Adrenal gland (tissue), 12 donors: ENCODE data around the gene MRPL10. TPM values are rescaled to one million over a fixed set of nuclear protein-coding genes. Genes with fewer than 3 reads are reported as not detected.
"Not testable (repeated sequence)": the region's sequence is repeated elsewhere in the genome, so short reads cannot be mapped to it uniquely, and the experiment has no call there.

Source experiments
- DNase-seq, 7 donors: peaks; one replicate each; pipeline ENCODE4 v3.0.0-alpha.2; 2019 to 2020
- H3K27ac ChIP-seq, 5 donors: fragments of 200-600 bp; sonication (generic) in 4 of 5; 1 replicate in 3 of 5; 2 replicates in 2 of 5; pipeline versions ENCODE4 v1.5.1 to v1.8.0; 2016 to 2020; ENCODE audit warnings: mild to moderate bottlenecking in 1 of 5
- H3K27me3 ChIP-seq: fragments of 200-600 bp; 2 replicates; pipeline ENCODE4 v1.8.0; 2021
- H3K36me3 ChIP-seq, 2 donors: fragments of 200-600 bp; replicated peaks in 1 of 2; 1 replicate in 1 of 2; 2 replicates in 1 of 2; pipeline versions ENCODE4 v1.5.1 to v1.8.0; 2018 to 2022
- H3K4me1 ChIP-seq, 2 donors: fragments of 200-600 bp; replicated peaks in 1 of 2; 1 replicate in 1 of 2; 2 replicates in 1 of 2; pipeline versions ENCODE4 v1.5.1 to v1.8.0; 2018 to 2021
- H3K4me3 ChIP-seq, 4 donors: fragments of 200-600 bp; sonication (generic) in 3 of 4; one replicate each; pipeline ENCODE4 v1.5.1; 2016 to 2018
- H3K9me3 ChIP-seq, 3 donors: fragments of 200-600 bp; sonication (generic) in 1 of 3; replicated peaks in 1 of 3; 1 replicate in 2 of 3; 2 replicates in 1 of 3; pipeline versions ENCODE4 v1.5.1 to v1.8.0; 2016 to 2021
- CTCF ChIP-seq, 6 experiments: fragments of 450-650 bp in 4 of 6; fragments of 200-600 bp in 2 of 6; sonication (generic) in 1 of 6; IDR thresholded peaks; 1 replicate in 5 of 6; 2 replicates in 1 of 6; pipeline versions ENCODE4 v1.5.1 to v1.8.0; 2016 to 2021; ENCODE audit warnings: antibody characterized with exemption in 6 of 6, mild to moderate bottlenecking in 2 of 6, moderate library complexity in 1 of 6
- POLR2A ChIP-seq, 2 donors: fragments of 450-650 bp; IDR thresholded peaks; one replicate each; pipeline ENCODE4 v1.6.1; 2017; ENCODE audit warnings: antibody characterized with exemption in 2 of 2, mild to moderate bottlenecking in 2 of 2, moderate library complexity in 1 of 2
- WGBS, 4 donors: extraction: QIAGEN DNeasy Blood & Tissue Kit in 2 of 4; methylation state at CpG; one replicate each; pipeline versions ENCODE4 v1.1.5 to v1.1.7; 2013 to 2017; 5-methylcytosine and 5-hydroxymethylcytosine counted together
- intact Hi-C, 2 donors: fragments of 100-400 bp; cut with DNase I; formaldehyde crosslinking; loops; one replicate each; pipeline versions ENCODE4 v1.14.1 to v1.15.0; 2022 to 2023
- polyA plus RNA-seq, 3 donors: library from polyadenylated mRNA; stranded (reverse); fragments of 200-250 nt in 2 of 3; fragments of 350-450 nt in 1 of 3; fragmentation: Illumina TruSeq in 1 of 3; extraction: RNeasy Lipid Tissue Mini Kit (QIAGEN cat#74804) in 1 of 3; gene quantifications; one replicate each; pipeline ENCODE4 v1.2.3, GENCODE V29; 2013 to 2014
- total RNA-seq, 9 donors: library from RNA; depleted of rRNA in 4 of 9; stranded (reverse); fragments of >200 nt in 4 of 9; fragments of 120-200 nt in 1 of 9; fragmentation: NEBNext Ultra II Directional in 1 of 9; extraction: Animal tissue kit (Norgen Biotek cat#: 25700) in 1 of 9; gene quantifications; one replicate each; pipeline versions ENCODE4 v1.1.0 to v1.2.4, GENCODE V29; 2013 to 2023
- donor health status: healthy with polysubstance abuse.
- donor health status: Bipolar disorder and iron deficiency.
- donor health status: DM: yes; HTN: yes; CAD: no.
- donor health status: DM: no; HTN: no; CAD: no.
- donor health status: DM: no; HTN: no; CAD: no.
- donor health status: DM: yes; HTN: yes; CAD: no.

The MRPL10 gene
- total and polyA plus RNA-seq, 12 donors, result 29.0 to 72.5 (median 40.9) TPM

- no peaks in the 10 kb centered on the region for H3K9me3 ChIP-seq
- H3K4me3 ChIP-seq, result no peak overlapping the region
- no peaks in the 10 kb centered on the region for H3K36me3 ChIP-seq
- H3K4me1 ChIP-seq, result no peaks in the 10 kb centered on the region
- TF ChIP-seq CTCF (IDR thresholded peaks at IDR 0.05), result no peak
- no peak for TF ChIP-seq POLR2A (IDR thresholded peaks at IDR 0.05)
- no peak for DNase-seq
- H3K27ac ChIP-seq, result no peak overlapping the region
- intact Hi-C loops, result no loop called here
- WGBS, 4 donors, result 63 to 95% (median 70%) methylated on average over 2 to 4 of the region's 4 CpGs
- H3K27me3 ChIP-seq, result peaks cover 40% of the 10 kb centered on the region
Measured at GRCh38 chr17:47774331-47774730, 57.0 kb downstream of the MRPL10 start.

GRCh38 chr17:47773649-47774048 lies 57.7 kb downstream of the MRPL10 start:
- H3K9me3 ChIP-seq, intact Hi-C loops, H3K4me1 ChIP-seq, DNase-seq, H3K36me3 ChIP-seq, H3K27ac ChIP-seq, H3K4me3 ChIP-seq: not testable (repeated sequence)
- WGBS, 4 donors, result 63 to 89% (median 82%) methylated on average over 8 to 9 of the region's 9 CpGs
- peaks cover 38% of the 10 kb centered on the region for H3K27me3 ChIP-seq

Other genes with a start within 250 kb of the MRPL10 start
- gene KPNB1, start 181.6 kb downstream of the MRPL10 start, total RNA-seq, result 100 to 1,000 TPM; 159 to 352 (median 248) TPM
- gene KPNB1, start 181.6 kb downstream of the MRPL10 start, polyA plus RNA-seq, result 100 to 1,000 TPM in 1 of 3 donors, 10 to 100 TPM in 2; 41.5 to 339 (median 45.3) TPM
- gene TBKBP1, start 137.4 kb downstream of the MRPL10 start, total RNA-seq, result 10 to 100 TPM in 4 of 9 donors, 1 to 10 TPM in 5; 3.9 to 15.9 (median 9.8) TPM
- 10 to 100 TPM in 2 of 3 donors, 1 to 10 TPM in 1; 5.7 to 63.9 (median 18.6) TPM for gene TBKBP1, start 137.4 kb downstream of the MRPL10 start, polyA plus RNA-seq
- gene TBX21, start 98.3 kb downstream of the MRPL10 start, total RNA-seq, result 1 to 10 TPM in 1 of 9 donors, under 1 TPM in 6, not detected in 2; 0.06 to 2.0 (median 0.55) TPM
- under 1 TPM; 0.18 to 0.48 (median 0.20) TPM for gene TBX21, start 98.3 kb downstream of the MRPL10 start, polyA plus RNA-seq
- 1 to 10 TPM; 3.3 to 9.8 (median 5.9) TPM for gene OSBPL7, start 9.7 kb downstream of the MRPL10 start, total RNA-seq
- gene OSBPL7, start 9.7 kb downstream of the MRPL10 start, polyA plus RNA-seq, result 10 to 100 TPM in 1 of 3 donors, 1 to 10 TPM in 2; 2.0 to 22.4 (median 7.3) TPM
- under 1 TPM in 6 of 9 donors, not detected in 3; 0.11 to 0.81 (median 0.28) TPM for gene LRRC46, start 129 bp upstream of the MRPL10 start, total RNA-seq
- 1 to 10 TPM; 1.6 to 2.3 (median 1.9) TPM for gene LRRC46, start 129 bp upstream of the MRPL10 start, polyA plus RNA-seq
- gene SCRN2, start 9.7 kb upstream of the MRPL10 start, total RNA-seq, result 10 to 100 TPM; 18.3 to 53.7 (median 38.4) TPM
- 100 to 1,000 TPM in 2 of 3 donors, 1 to 10 TPM in 1; 6.3 to 136 (median 121) TPM for gene SCRN2, start 9.7 kb upstream of the MRPL10 start, polyA plus RNA-seq
- 1 to 10 TPM in 6 of 9 donors, under 1 TPM in 3; 0.06 to 3.5 (median 1.1) TPM for gene SP6, start 19.6 kb upstream of the MRPL10 start, total RNA-seq
- 1 to 10 TPM in 1 of 3 donors, under 1 TPM in 2; 0.91 to 1.1 (median 0.97) TPM for gene SP6, start 19.6 kb upstream of the MRPL10 start, polyA plus RNA-seq
- gene SP2, start 64.7 kb upstream of the MRPL10 start, total RNA-seq, result 10 to 100 TPM in 5 of 9 donors, 1 to 10 TPM in 4; 1.8 to 20.8 (median 11.1) TPM
- 10 to 100 TPM in 1 of 3 donors, 1 to 10 TPM in 2; 4.5 to 21.1 (median 8.0) TPM for gene SP2, start 64.7 kb upstream of the MRPL10 start, polyA plus RNA-seq
- gene PNPO, start 110.0 kb upstream of the MRPL10 start, total RNA-seq, result 10 to 100 TPM; 20.8 to 91.5 (median 56.1) TPM
- gene PNPO, start 110.0 kb upstream of the MRPL10 start, polyA plus RNA-seq, result 10 to 100 TPM; 19.7 to 36.1 (median 23.8) TPM
- under 1 TPM in 1 of 9 donors, not detected in 8; 0.19 TPM for gene PRR15L, start 126.3 kb upstream of the MRPL10 start, total RNA-seq
- under 1 TPM in 2 of 3 donors, not detected in 1; 0.03 to 0.24 TPM for gene PRR15L, start 126.3 kb upstream of the MRPL10 start, polyA plus RNA-seq
- 100 to 1,000 TPM in 5 of 9 donors, 10 to 100 TPM in 4; 42.8 to 200 (median 100) TPM for gene CDK5RAP3, start 139.6 kb upstream of the MRPL10 start, total RNA-seq
- 100 to 1,000 TPM in 2 of 3 donors, 10 to 100 TPM in 1; 76.1 to 733 (median 478) TPM for gene CDK5RAP3, start 139.6 kb upstream of the MRPL10 start, polyA plus RNA-seq
- 10 to 100 TPM; 16.3 to 60.1 (median 39.5) TPM for gene COPZ2, start 206.3 kb upstream of the MRPL10 start, total RNA-seq
- gene COPZ2, start 206.3 kb upstream of the MRPL10 start, polyA plus RNA-seq, result 10 to 100 TPM; 33.4 to 53.6 (median 47.9) TPM
- gene NFE2L1, start 216.8 kb upstream of the MRPL10 start, total RNA-seq, result 100 to 1,000 TPM in 8 of 9 donors, 10 to 100 TPM in 1; 62.0 to 432 (median 273) TPM
- 100 to 1,000 TPM in 2 of 3 donors, 10 to 100 TPM in 1; 77.9 to 403 (median 164) TPM for gene NFE2L1, start 216.8 kb upstream of the MRPL10 start, polyA plus RNA-seq